ENCODE measurements around the gene BCKDHA.
A peak's percentile ranks its signal among the peaks of the same experiment; 100 is the strongest.

The BCKDHA gene

GRCh38 chr19:41408256-41408655, 10.6 kb downstream of the BCKDHA start:
- DNase-seq = peak; percentile 57

- DNase-seq = peak; percentile 63
Observed at GRCh38 chr19:41408846-41409245, 11.2 kb downstream of the BCKDHA start.

GRCh38 chr19:41409288-41409687, 11.7 kb downstream of the BCKDHA start:
- DNase-seq = peak; percentile 99

- DNase-seq = no peak
Observed at GRCh38 chr19:41410336-41411054, 12.9 kb downstream of the BCKDHA start.

GRCh38 chr19:41411100-41411967, 13.7 kb downstream of the BCKDHA start:
- DNase-seq = no peak

GRCh38 chr19:41411968-41412265, 14.3 kb downstream of the BCKDHA start:
- DNase-seq = no peak

GRCh38 chr19:41412953-41413352, 15.3 kb downstream of the BCKDHA start:
- DNase-seq = no peak

- no peak for DNase-seq
Observed at GRCh38 chr19:41413947-41414346, 16.3 kb downstream of the BCKDHA start.

- DNase-seq = no peak
Observed at GRCh38 chr19:41414461-41414860, 16.8 kb downstream of the BCKDHA start.

- peak; percentile 100 for DNase-seq
Observed at GRCh38 chr19:41415154-41415571, 17.5 kb downstream of the BCKDHA start.

GRCh38 chr19:41416194-41416674, 18.6 kb downstream of the BCKDHA start:
- DNase-seq = peak; percentile 98

GRCh38 chr19:41420101-41420880, 22.7 kb downstream of the BCKDHA start:
- DNase-seq = peak; percentile 59

GRCh38 chr19:41421314-41421713, 23.7 kb downstream of the BCKDHA start:
- DNase-seq = peak; percentile 98

GRCh38 chr19:41421973-41422372, 24.4 kb downstream of the BCKDHA start:
- no peak for DNase-seq

- DNase-seq = peak; percentile 38
Observed at GRCh38 chr19:41422456-41422855, 24.8 kb downstream of the BCKDHA start.

GRCh38 chr19:41422955-41423354, 25.3 kb downstream of the BCKDHA start:
- peak; percentile 34 for DNase-seq

GRCh38 chr19:41424335-41425173, 26.9 kb downstream of the BCKDHA start:
- DNase-seq = peak; percentile 29

- no peak for DNase-seq
Observed at GRCh38 chr19:41425174-41426115, 27.8 kb downstream of the BCKDHA start.

GRCh38 chr19:41426116-41426841, 28.7 kb downstream of the BCKDHA start:
- DNase-seq = peak; percentile 73

- peak; percentile 98 for DNase-seq
Observed at GRCh38 chr19:41426952-41427646, 29.5 kb downstream of the BCKDHA start, which contains the start of gene B3GNT8. Gene B3GNT8 (minus strand): TSS chr19:41427374. CDS start chr19:41426778, 596 bp downstream.

Data from DMS53 (cell line).